HEK293 (cell line): ENCODE measurements around the gene DBH.

Source experiments
- CTCF ChIA-PET: fragments of 350-600 bp; formaldehyde crosslinking; extraction: SDS; loops from one replicate; lab custom pipeline; 2021; ENCODE audit warnings: antibody characterized with exemption; lab: Yijun Ruan, JAX
- POLR2A ChIA-PET: fragments of 300-600 bp; formaldehyde crosslinking; extraction: SDS; loops from one replicate; lab custom pipeline; 2020; ENCODE audit warnings: antibody characterized with exemption, inconsistent platforms; lab: Yijun Ruan, JAX
- H3K27ac ChIP-seq: fragments of 200-500 bp; sonication (Bioruptor generic); 2 replicates; pipeline ENCODE4 v1.5.1; 2014; ENCODE audit warnings: low read depth, low read length, control low read depth, inconsistent platforms; ENCODE audit errors: extremely low read depth
- H3K36me3 ChIP-seq, 2 experiments: fragments of 200-500 bp in 1 of 2; sonication (Bioruptor generic) in 1 of 2; 1 replicate in 1 of 2; 2 replicates in 1 of 2; pipeline ENCODE4 v1.5.1; 2014 to 2017; ENCODE audit warnings: inconsistent platforms in 2 of 2, low read length in 2 of 2; ENCODE audit not compliant: control insufficient read depth in 2 of 2, insufficient read depth in 1 of 2
- H3K4me1 ChIP-seq: fragments of 200-500 bp; sonication (Bioruptor generic); 2 replicates; pipeline ENCODE4 v1.5.1; 2014; ENCODE audit warnings: mild to moderate bottlenecking, low read length, inconsistent platforms; ENCODE audit not compliant: control insufficient read depth, insufficient read depth
- H3K4me3 ChIP-seq: 2 replicates; pipeline ENCODE4 v1.5.1; 2011; ENCODE audit warnings: low read depth, mild to moderate bottlenecking, control low read depth, low read length, moderate library complexity
- H3K9me3 ChIP-seq: fragments of 200-500 bp; sonication (Bioruptor generic); 2 replicates; pipeline ENCODE4 v1.5.1; 2014; ENCODE audit warnings: low read depth, low read length, inconsistent platforms; ENCODE audit not compliant: control insufficient read depth, insufficient read depth
- GLI2 ChIP-seq: fragments of 450-650 bp; formaldehyde crosslinking; IDR thresholded peaks from 2 replicates; pipeline ENCODE4; 2017; ENCODE audit warnings: missing biosample characterization, missing genetic modification characterization, low read depth, borderline replicate concordance
- KLF10 ChIP-seq: fragments of 450-650 bp; IDR thresholded peaks from 2 replicates; pipeline ENCODE4 v1.5.1; 2018; ENCODE audit warnings: missing biosample characterization, mild to moderate bottlenecking, missing genetic modification characterization
- SCRT1 ChIP-seq: fragments of 450-650 bp; formaldehyde crosslinking; IDR thresholded peaks from 2 replicates; pipeline ENCODE4 v1.5.1; 2016; ENCODE audit warnings: missing biosample characterization, missing genetic modification characterization, borderline replicate concordance
- SETDB1 ChIP-seq: IDR thresholded peaks from one replicate; pipeline ENCODE4 v1.6.1; 2017; ENCODE audit warnings: mild to moderate bottlenecking, low read length, moderate library complexity, mixed read lengths; ENCODE audit not compliant: insufficient read length
- ZBTB26 ChIP-seq: fragments of 450-650 bp; formaldehyde crosslinking; optimal IDR thresholded peaks from 2 replicates; pipeline ENCODE3; 2016; ENCODE audit warnings: missing biosample characterization, mild to moderate bottlenecking, missing genetic modification characterization
- ZBTB48 ChIP-seq: fragments of 450-650 bp; formaldehyde crosslinking; IDR thresholded peaks from 2 replicates; pipeline ENCODE4 v1.5.1; 2016; ENCODE audit warnings: missing biosample characterization, missing genetic modification characterization
- ZEB2 ChIP-seq: fragments of 450-650 bp; formaldehyde crosslinking; IDR thresholded peaks from 2 replicates; pipeline ENCODE4 v1.5.1; 2016; ENCODE audit warnings: missing biosample characterization, missing genetic modification characterization
- ZNF10 ChIP-seq: fragments of 450-650 bp; formaldehyde crosslinking; IDR thresholded peaks from 2 replicates; pipeline ENCODE4 v1.5.1; 2017; ENCODE audit warnings: missing biosample characterization, missing genetic modification characterization
- ZNF132 ChIP-seq: fragments of 450-650 bp; formaldehyde crosslinking; IDR thresholded peaks from 2 replicates; pipeline ENCODE4 v1.5.1; 2017; ENCODE audit warnings: missing biosample characterization, missing genetic modification characterization, borderline replicate concordance
- ZNF202 ChIP-seq: fragments of 450-650 bp; formaldehyde crosslinking; IDR thresholded peaks from 2 replicates; pipeline ENCODE4 v1.5.1; 2016; ENCODE audit warnings: missing biosample characterization, missing genetic modification characterization, borderline replicate concordance
- ZNF280D ChIP-seq: fragments of 450-650 bp; formaldehyde crosslinking; IDR thresholded peaks from 2 replicates; pipeline ENCODE4 v1.5.1; 2016; ENCODE audit warnings: missing biosample characterization, missing genetic modification characterization
- ZNF302 ChIP-seq: fragments of 450-650 bp; formaldehyde crosslinking; IDR thresholded peaks from 2 replicates; pipeline ENCODE4 v1.5.1; 2016; ENCODE audit warnings: missing biosample characterization, missing genetic modification characterization, low read depth
- ZNF311 ChIP-seq: fragments of 450-650 bp; formaldehyde crosslinking; IDR thresholded peaks from 2 replicates; pipeline ENCODE4 v1.5.1; 2017; ENCODE audit warnings: missing biosample characterization, missing genetic modification characterization, borderline replicate concordance
- ZNF354C ChIP-seq: fragments of 450-650 bp; formaldehyde crosslinking; IDR thresholded peaks from 2 replicates; pipeline ENCODE4 v1.5.1; 2016; ENCODE audit warnings: missing biosample characterization, missing genetic modification characterization, low read depth, borderline replicate concordance
- ZNF404 ChIP-seq: fragments of 450-650 bp; formaldehyde crosslinking; IDR thresholded peaks from 2 replicates; pipeline ENCODE4 v1.5.1; 2017; ENCODE audit warnings: missing biosample characterization, missing genetic modification characterization
- ZNF580 ChIP-seq: fragments of 450-650 bp; formaldehyde crosslinking; IDR thresholded peaks from 2 replicates; pipeline ENCODE4 v1.5.1; 2016; ENCODE audit warnings: missing biosample characterization, missing genetic modification characterization
- ZNF610 ChIP-seq: fragments of 450-650 bp; formaldehyde crosslinking; IDR thresholded peaks from 2 replicates; pipeline ENCODE4 v1.5.1; 2016; ENCODE audit warnings: missing biosample characterization, missing genetic modification characterization, borderline replicate concordance
- ZNF623 ChIP-seq: fragments of 450-650 bp; formaldehyde crosslinking; IDR thresholded peaks from 2 replicates; pipeline ENCODE4 v1.5.1; 2016; ENCODE audit warnings: missing biosample characterization, missing genetic modification characterization
- ZNF639 ChIP-seq: fragments of 450-650 bp; formaldehyde crosslinking; IDR thresholded peaks from 2 replicates; pipeline ENCODE4 v1.5.1; 2016; ENCODE audit warnings: missing biosample characterization, missing genetic modification characterization
- ZNF664 ChIP-seq: fragments of 450-650 bp; formaldehyde crosslinking; IDR thresholded peaks from 2 replicates; pipeline ENCODE4 v1.5.1; 2016; ENCODE audit warnings: missing biosample characterization, missing genetic modification characterization
- ZNF670 ChIP-seq: fragments of 450-650 bp; formaldehyde crosslinking; IDR thresholded peaks from 2 replicates; pipeline ENCODE4 v1.5.1; 2016; ENCODE audit warnings: missing biosample characterization, missing genetic modification characterization, low read depth
- ZNF776 ChIP-seq: fragments of 450-650 bp; formaldehyde crosslinking; IDR thresholded peaks from 2 replicates; pipeline ENCODE4 v1.5.0; 2017; ENCODE audit warnings: missing biosample characterization, missing genetic modification characterization, borderline replicate concordance
- ZNF792 ChIP-seq: fragments of 450-650 bp; formaldehyde crosslinking; IDR thresholded peaks from 2 replicates; pipeline ENCODE4 v1.5.1; 2016; ENCODE audit warnings: missing biosample characterization, missing genetic modification characterization

Gene DBH

GRCh38 chr9:133649194-133649593 lies 13.0 kb downstream of the DBH start:
- no peaks in the 10 kb centered on the region for H3K36me3 ChIP-seq
- H3K9me3 ChIP-seq = no peaks in the 10 kb centered on the region
- ChIA-PET CTCF (interaction anchor here (1.2 kb wide), 1 partner anchor 120 kb away, joined by 5 read pairs; no protein-coding TSS in a partner anchor), POLR2A (interaction anchor here (0.9 kb wide), 1 partner anchor 62 kb away, joined by 3 read pairs; no protein-coding TSS in a partner anchor)
- no peak overlapping the region for H3K27ac ChIP-seq
- H3K4me1 ChIP-seq = no peaks in the 10 kb centered on the region
- no peak overlapping the region for H3K4me3 ChIP-seq
- no peak for TF ChIP-seq ZNF354C (tag by site-specific recombination)
- TF ChIP-seq ZEB2 (tag by site-specific recombination) = no peak
- TF ChIP-seq ZNF610 (tag by site-specific recombination) = no peak
- TF ChIP-seq ZNF404 (tag by site-specific recombination) = no peak
- no peak for TF ChIP-seq ZNF132
- no peak for TF ChIP-seq ZBTB26 (tag by site-specific recombination)
- TF ChIP-seq SETDB1 = no peak
- TF ChIP-seq ZNF623 (tag by site-specific recombination) = no peak

- CTCF ChIA-PET = interaction anchor here (0.6 kb wide), 1 partner anchor 159 kb away, joined by 3 read pairs; no protein-coding TSS in a partner anchor
- Histone ChIP-seq H3K9me3 (no peaks in the 10 kb centered on the region), H3K36me3 (no peaks in the 10 kb centered on the region)
Observed at GRCh38 chr9:133650026-133650425, 13.9 kb downstream of the DBH start.

More at GRCh38 chr9:133650026-133650425, 13.9 kb downstream of the DBH start:
- H3K27ac ChIP-seq = no peak overlapping the region
- no peak overlapping the region for H3K4me3 ChIP-seq
- H3K4me1 ChIP-seq = no peaks in the 10 kb centered on the region
- TF ChIP-seq ZNF670 (tag by site-specific recombination) = no peak
- no peak for TF ChIP-seq ZNF311 (tag by site-specific recombination)
- no peak for TF ChIP-seq ZNF202 (tag by site-specific recombination)
- TF ChIP-seq ZNF792 (tag by site-specific recombination) = no peak
- no peak for TF ChIP-seq ZNF664 (tag by site-specific recombination)
- TF ChIP-seq ZNF776 (tag by site-specific recombination) = no peak
- no peak for TF ChIP-seq KLF10
- no peak for TF ChIP-seq ZNF302
- TF ChIP-seq SETDB1 = no peak
- no peak for TF ChIP-seq SCRT1 (tag by site-specific recombination)
- no peak for TF ChIP-seq ZNF280D
- TF ChIP-seq GLI2 (tag by site-specific recombination) = no peak
- no peak for TF ChIP-seq ZNF580 (tag by site-specific recombination)
- no peak for TF ChIP-seq ZNF10 (tag by site-specific recombination)
- no peak for TF ChIP-seq ZNF639 (tag by site-specific recombination)
- TF ChIP-seq ZBTB48 = no peak
- TF ChIP-seq, all 188 proteins: peak for 0
- POLR2A ChIA-PET = no interaction called here
